HG02970 (cell line): ENCODE data around the gene UNC45A.
A peak's percentile ranks its signal among the peaks of the same experiment; 100 is the strongest.

Experiments used
- ATAC-seq: cut with Tn5 transposase; IDR thresholded peaks from one replicate; pipeline ENCODE4 v1.9.1; 2021; ENCODE audit warnings: mild to moderate bottlenecking, moderate library complexity, moderate number of reproducible peaks; ENCODE audit not compliant: unreplicated experiment, low FRiP score

The UNC45A gene

DNA sequence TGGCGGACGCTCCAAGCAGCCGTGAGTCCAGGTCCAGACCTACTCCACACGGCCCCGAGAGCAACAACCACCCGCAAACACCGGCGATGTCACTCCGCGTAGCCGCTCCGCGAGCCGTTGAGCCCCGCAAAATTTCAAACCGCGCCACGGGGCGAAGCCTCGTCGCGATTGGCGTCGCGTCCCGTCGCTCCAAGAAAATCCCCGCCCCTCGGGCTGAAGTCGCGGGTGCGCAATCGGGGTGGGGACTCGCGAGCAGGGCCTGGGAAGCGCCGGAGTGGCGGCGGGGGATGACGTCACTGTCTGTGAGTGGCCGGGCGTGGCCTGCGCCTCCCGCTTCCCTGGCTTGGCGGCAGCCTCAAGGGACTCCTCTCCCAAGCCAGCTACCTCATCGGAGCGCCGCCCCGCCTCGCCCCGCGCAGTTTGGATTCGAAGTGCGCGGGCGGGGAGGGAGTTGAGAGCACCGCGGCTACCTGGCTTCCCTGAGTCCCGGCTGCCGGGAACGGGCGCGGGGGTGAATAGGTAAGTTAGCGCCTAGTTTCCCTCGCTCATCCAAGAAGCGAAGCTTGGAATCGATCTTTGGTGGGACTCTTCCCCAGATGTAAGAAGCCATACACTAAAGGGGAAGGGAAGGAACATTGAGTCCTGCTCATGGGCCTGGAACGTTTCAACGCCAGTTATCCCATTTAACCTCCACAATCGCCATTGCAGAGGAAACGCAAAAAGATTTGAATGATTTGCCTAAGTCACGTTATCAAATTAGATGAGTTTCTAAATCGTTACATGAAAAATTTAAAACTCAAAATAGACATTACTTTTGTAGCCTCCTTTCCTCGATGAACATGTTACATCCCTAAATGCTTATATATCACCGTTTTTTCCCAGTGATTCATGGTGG lies 59.6 kb downstream of the UNC45A start, which contains the start of gene PRC1:
Gene PRC1 (minus strand): TSS at position 119 of the 895 bp plus-strand sequence. CDS start 118 bp downstream, at position 1.
- ATAC-seq = peak; percentile 90

GRCh38 chr15:90998737-90999136 lies 63.7 kb downstream of the UNC45A start:
- no peak for ATAC-seq

DNA sequence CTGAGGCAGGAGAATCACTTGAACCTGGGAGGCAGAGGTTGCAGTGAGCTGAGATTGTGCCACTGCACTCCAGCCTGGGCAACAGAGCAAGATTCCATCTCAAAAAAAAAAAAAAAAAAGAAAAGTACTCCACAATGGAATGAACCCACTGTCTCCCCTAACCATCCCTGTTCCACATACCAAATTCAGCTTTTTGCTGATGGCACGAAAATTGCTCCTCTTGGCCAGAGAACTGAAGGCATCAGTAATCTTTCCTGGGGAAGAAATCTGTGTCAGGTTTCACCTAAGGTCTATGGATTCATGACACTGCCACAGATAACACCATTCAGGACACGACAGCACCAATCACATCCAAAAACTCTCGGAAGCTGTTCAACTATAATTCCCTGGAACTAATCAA lies 66.1 kb downstream of the UNC45A start:
- ATAC-seq = no peak
